Lower lobe of right lung (tissue), 2 donors: Measurements from ENCODE around the gene PNMA6F. TPM values are rescaled to one million over a fixed set of nuclear protein-coding genes. Genes with fewer than 3 reads are reported as not detected.

Source experiments
- ATAC-seq, 2 donors: fragments of 200-7000 bp; cut with Tn5 transposase; one replicate each; pipeline ENCODE4 v1.9.1; 2020 to 2022; ENCODE audit warnings: mild to moderate bottlenecking in 2 of 2, moderate library complexity in 2 of 2
- DNase-seq: peaks from one replicate; pipeline ENCODE4 v3.0.0-alpha.2; 2020
- H3K27ac ChIP-seq: fragments of 200-600 bp; one replicate; pipeline ENCODE4 v1.8.0; 2022
- H3K27me3 ChIP-seq: fragments of 200-600 bp; one replicate; pipeline ENCODE4 v1.8.0; 2022; ENCODE audit warnings: low read depth
- H3K36me3 ChIP-seq: fragments of 200-600 bp; one replicate; pipeline ENCODE4 v1.8.0; 2022; ENCODE audit warnings: mild to moderate bottlenecking
- H3K4me1 ChIP-seq: fragments of 200-600 bp; one replicate; pipeline ENCODE4 v1.8.0; 2022
- H3K4me3 ChIP-seq: fragments of 200-600 bp; one replicate; pipeline ENCODE4 v1.8.0; 2022; ENCODE audit warnings: mild to moderate bottlenecking
- H3K9me3 ChIP-seq: fragments of 200-600 bp; one replicate; pipeline ENCODE4 v1.8.0; 2022
- CTCF ChIP-seq: fragments of 200-600 bp; IDR thresholded peaks from one replicate; pipeline ENCODE4 v1.8.0; 2022; ENCODE audit warnings: antibody characterized with exemption, mild to moderate bottlenecking
- intact Hi-C: fragments of 100-400 bp; cut with DNase I; formaldehyde crosslinking; loops from one replicate; pipeline ENCODE4 v1.11.0; 2022
- total RNA-seq: library from RNA; stranded (reverse); fragmentation: NEBNext Ultra II Directional; extraction: Animal tissue kit (Norgen Biotek cat#: 25700); gene quantifications from one replicate; pipeline ENCODE4 v1.2.1, GENCODE V29; 2021
- donor health status: DM: no; HTN: yes; CAD: no; lungs with severe emphysema.

The PNMA6F gene
- total RNA-seq, 1 donor from 2014 or later = not detected

DNA sequence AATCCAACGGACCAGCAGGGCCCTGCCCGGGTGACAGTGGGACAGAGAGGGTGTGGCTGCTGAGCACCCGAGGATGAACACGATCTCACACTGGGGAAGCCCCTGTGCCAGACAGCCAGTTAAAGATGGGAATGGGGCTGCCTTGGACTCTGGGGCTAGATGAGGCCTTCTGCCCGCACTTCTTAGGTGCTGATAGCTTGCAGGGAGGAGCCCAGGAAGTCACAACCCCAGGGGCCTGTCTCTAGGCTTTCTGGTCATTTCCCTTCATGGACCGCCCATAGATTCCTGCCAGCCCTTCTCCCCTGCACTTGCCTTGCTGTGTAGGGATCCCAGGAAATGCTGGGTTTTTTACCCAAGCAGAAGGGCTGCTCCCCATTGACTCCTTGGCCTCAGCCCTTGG, 18.5 kb upstream of the PNMA6F start:
- no peak overlapping the region for H3K4me3 ChIP-seq
- H3K36me3 ChIP-seq = peaks cover 19% of the 10 kb centered on the region
- H3K27me3 ChIP-seq = no peaks in the 10 kb centered on the region
- ATAC-seq (no peak), DNase-seq (no peak)
- H3K9me3 ChIP-seq = no peaks in the 10 kb centered on the region
- no peak overlapping the region for H3K27ac ChIP-seq
- H3K4me1 ChIP-seq = peaks cover 4% of the 10 kb centered on the region
- no peak for TF ChIP-seq CTCF
- intact Hi-C loops = no loop called here

- H3K36me3 ChIP-seq = peaks cover 14% of the 10 kb centered on the region
- H3K27me3 ChIP-seq = no peaks in the 10 kb centered on the region
- peaks cover 7% of the 10 kb centered on the region for H3K4me1 ChIP-seq
- DNase-seq = no peak
- no peaks in the 10 kb centered on the region for H3K9me3 ChIP-seq
- H3K4me3 ChIP-seq = no peak overlapping the region
- no peak for ATAC-seq
- no peak for TF ChIP-seq CTCF
- intact Hi-C loops = no loop called here
- no peak overlapping the region for H3K27ac ChIP-seq
Measured at GRCh38 chrX:153339662-153340061, 18.1 kb upstream of the PNMA6F start.

GRCh38 chrX:153338836-153339235, 17.3 kb upstream of the PNMA6F start:
- Histone ChIP-seq H3K27me3 (no peaks in the 10 kb centered on the region), H3K36me3 (peaks cover 14% of the 10 kb centered on the region), H3K4me3 (no peak overlapping the region), H3K9me3 (no peaks in the 10 kb centered on the region), H3K27ac (no peak overlapping the region), H3K4me1 (peaks cover 7% of the 10 kb centered on the region)
- ATAC-seq = no peak
- TF ChIP-seq CTCF = no peak
- intact Hi-C loops = no loop called here
- DNase-seq = no peak

DNA sequence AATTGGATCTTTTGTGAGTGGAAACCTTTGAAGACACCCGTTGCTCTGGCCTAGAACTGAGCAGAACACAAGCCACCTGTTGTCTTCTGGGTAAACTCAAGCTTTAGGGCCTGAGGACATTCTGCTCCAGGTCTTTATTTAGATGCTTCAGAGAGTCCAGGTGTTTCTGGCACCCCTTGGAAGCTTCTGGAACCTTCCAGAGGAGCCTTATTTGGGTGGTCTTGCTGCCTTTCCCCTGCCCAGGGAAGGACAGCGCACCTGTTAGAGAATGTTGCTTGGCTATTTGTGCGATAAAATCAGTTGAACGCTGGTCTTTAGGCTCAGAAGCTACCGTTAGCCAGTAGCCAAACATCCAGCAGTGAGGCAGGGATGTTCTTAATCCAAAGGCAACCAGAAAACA, 15.4 kb upstream of the PNMA6F start:
- Histone ChIP-seq H3K36me3 (peaks cover 14% of the 10 kb centered on the region), H3K4me1 (peaks cover 7% of the 10 kb centered on the region), H3K9me3 (no peaks in the 10 kb centered on the region), H3K27ac (no peak overlapping the region), H3K4me3 (no peak overlapping the region), H3K27me3 (no peaks in the 10 kb centered on the region)
- DNase-seq (no peak), ATAC-seq (no peak)
- TF ChIP-seq CTCF = no peak
- intact Hi-C loops = no loop called here

- Histone ChIP-seq H3K36me3 (peaks cover 14% of the 10 kb centered on the region), H3K4me1 (peaks cover 7% of the 10 kb centered on the region), H3K27me3 (no peaks in the 10 kb centered on the region), H3K27ac (no peak overlapping the region), H3K9me3 (no peaks in the 10 kb centered on the region), H3K4me3 (no peak overlapping the region)
- no peak for TF ChIP-seq CTCF
- intact Hi-C loops = no loop called here
- ATAC-seq = no peak
- DNase-seq = no peak
Measured at GRCh38 chrX:153336121-153336894, 14.7 kb upstream of the PNMA6F start.
